ENCODE data around the gene GP5. TPM values are rescaled to one million over a fixed set of nuclear protein-coding genes. Genes with fewer than 3 reads are reported as not detected.

GP5 gene
- polyA plus RNA-seq, 3 donors, result 0.12 TPM; not detected in 2

- Mint-ChIP-seq H3K27ac (no peak overlapping the region), H3K4me3 (no peak overlapping the region), H3K36me3 (no peaks in the 10 kb centered on the region), H3K4me1 (no peaks in the 10 kb centered on the region), H3K9me3 (peaks cover 0 to 3% (median 0%) of the 10 kb centered on the region in 7 donors), H3K27me3 (ENCODE audit: low read depth in 3 of 3) (peaks cover 5 to 9% (median 9%) of the 10 kb centered on the region in 3 donors)
- H3K27ac ChIP-seq (ENCODE audit: low read depth in 1 of 2, low read length in 2 of 2), result no peak overlapping the region
- no peaks in the 10 kb centered on the region for H3K36me3 ChIP-seq (replicated peaks in 1 of 2; ENCODE audit: control insufficient read depth in 1 of 2, insufficient read depth in 2 of 2, low read length in 2 of 2)
- H3K4me3 ChIP-seq (replicated peaks in 1 of 3; ENCODE audit: low read depth in 2 of 3, low read length in 3 of 3), result no peak overlapping the region
- H3K9ac ChIP-seq (ENCODE audit: insufficient read depth, low read length, poor library complexity, severe bottlenecking), result no peak overlapping the region
- DNase-seq, result no peak
- no peak overlapping the region for H2AFZ ChIP-seq (ENCODE audit: insufficient read depth, low read depth, low read length, poor library complexity, severe bottlenecking)
- no peaks in the 10 kb centered on the region for H4K20me1 ChIP-seq (ENCODE audit: insufficient read depth, low read length)
- intact Hi-C loops (cut with micrococcal nuclease), result no loop called here
- no peaks in the 10 kb centered on the region for H3K27me3 ChIP-seq (ENCODE audit: control insufficient read depth in 2 of 2, insufficient read depth in 2 of 2, low read length in 2 of 2)
- no peaks in the 10 kb centered on the region for H3K9me3 ChIP-seq (replicated peaks in 1 of 2; ENCODE audit: control insufficient read depth in 1 of 2, insufficient read depth in 1 of 2, low read length in 2 of 2)
- H3K79me2 ChIP-seq (ENCODE audit: insufficient read depth, low read length), result no peaks in the 10 kb centered on the region
- no peaks in the 10 kb centered on the region for H3K4me1 ChIP-seq (ENCODE audit: control insufficient read depth in 1 of 2, insufficient read depth in 2 of 2, low read length in 2 of 2)
- H3K4me2 ChIP-seq (replicated peaks; ENCODE audit: extremely low read depth, low read length, poor library complexity, severe bottlenecking), result no peak overlapping the region
- WGBS (ENCODE audit: insufficient coverage), result 93% methylated on average over 4 of the region's 11 CpGs
- TF ChIP-seq, protein P1, sequence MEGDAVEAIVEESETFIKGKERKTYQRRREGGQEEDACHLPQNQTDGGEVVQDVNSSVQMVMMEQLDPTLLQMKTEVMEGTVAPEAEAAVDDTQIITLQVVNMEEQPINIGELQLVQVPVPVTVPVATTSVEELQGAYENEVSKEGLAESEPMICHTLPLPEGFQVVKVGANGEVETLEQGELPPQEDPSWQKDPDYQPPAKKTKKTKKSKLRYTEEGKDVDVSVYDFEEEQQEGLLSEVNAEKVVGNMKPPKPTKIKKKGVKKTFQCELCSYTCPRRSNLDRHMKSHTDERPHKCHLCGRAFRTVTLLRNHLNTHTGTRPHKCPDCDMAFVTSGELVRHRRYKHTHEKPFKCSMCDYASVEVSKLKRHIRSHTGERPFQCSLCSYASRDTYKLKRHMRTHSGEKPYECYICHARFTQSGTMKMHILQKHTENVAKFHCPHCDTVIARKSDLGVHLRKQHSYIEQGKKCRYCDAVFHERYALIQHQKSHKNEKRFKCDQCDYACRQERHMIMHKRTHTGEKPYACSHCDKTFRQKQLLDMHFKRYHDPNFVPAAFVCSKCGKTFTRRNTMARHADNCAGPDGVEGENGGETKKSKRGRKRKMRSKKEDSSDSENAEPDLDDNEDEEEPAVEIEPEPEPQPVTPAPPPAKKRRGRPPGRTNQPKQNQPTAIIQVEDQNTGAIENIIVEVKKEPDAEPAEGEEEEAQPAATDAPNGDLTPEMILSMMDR (IDR thresholded peaks at IDR 0.05), result no peak
Observed at GRCh38 chr3:194357681-194358080, 41.4 kb downstream of the GP5 start.

GRCh38 chr3:194355379-194355778 lies 43.7 kb downstream of the GP5 start:
- Histone ChIP-seq H3K27ac (ENCODE audit: low read depth in 1 of 2, low read length in 2 of 2) (no peak overlapping the region), H4K20me1 (ENCODE audit: insufficient read depth, low read length) (no peaks in the 10 kb centered on the region), H2AFZ (ENCODE audit: insufficient read depth, low read depth, low read length, poor library complexity, severe bottlenecking) (no peak overlapping the region), H3K79me2 (ENCODE audit: insufficient read depth, low read length) (no peaks in the 10 kb centered on the region), H3K9ac (ENCODE audit: insufficient read depth, low read length, poor library complexity, severe bottlenecking) (no peak overlapping the region), H3K4me3 (replicated peaks in 1 of 3; ENCODE audit: low read depth in 2 of 3, low read length in 3 of 3) (no peak overlapping the region), H3K9me3 (replicated peaks in 1 of 2; ENCODE audit: control insufficient read depth in 1 of 2, insufficient read depth in 1 of 2, low read length in 2 of 2) (no peaks in the 10 kb centered on the region), H3K27me3 (ENCODE audit: control insufficient read depth in 2 of 2, insufficient read depth in 2 of 2, low read length in 2 of 2) (no peaks in the 10 kb centered on the region), H3K36me3 (replicated peaks in 1 of 2; ENCODE audit: control insufficient read depth in 1 of 2, insufficient read depth in 2 of 2, low read length in 2 of 2) (no peaks in the 10 kb centered on the region), H3K4me1 (ENCODE audit: control insufficient read depth in 1 of 2, insufficient read depth in 2 of 2, low read length in 2 of 2) (no peaks in the 10 kb centered on the region), H3K4me2 (replicated peaks; ENCODE audit: extremely low read depth, low read length, poor library complexity, severe bottlenecking) (no peak overlapping the region)
- H3K27me3 Mint-ChIP-seq (ENCODE audit: low read depth in 3 of 3), result peaks cover 2 to 7% (median 5%) of the 10 kb centered on the region in 3 donors
- no peak overlapping the region for H3K27ac Mint-ChIP-seq
- DNase-seq, result no peak
- 69% methylated on average over 4 of the region's 7 CpGs for WGBS (ENCODE audit: insufficient coverage)
- no peaks in the 10 kb centered on the region for H3K4me1 Mint-ChIP-seq
- TF ChIP-seq, protein P1 (IDR thresholded peaks at IDR 0.05), result no peak
- intact Hi-C loops (cut with micrococcal nuclease), result no loop called here
- H3K9me3 Mint-ChIP-seq, result peaks cover 0 to 3% (median 0%) of the 10 kb centered on the region in 7 donors
- no peaks in the 10 kb centered on the region for H3K36me3 Mint-ChIP-seq
- no peak overlapping the region for H3K4me3 Mint-ChIP-seq
